ENCODE measurements around the gene FRMD4A.

- TF ChIP-seq CTCF (conservative IDR thresholded peaks at IDR 0.05; ENCODE audit: low read depth, low read length) = no peak
- no peak for TF ChIP-seq EZH2phosphoT487 (IDR thresholded peaks at IDR 0.05; ENCODE audit: borderline replicate concordance, low read length)
- no peak for TF ChIP-seq EZH2 (IDR thresholded peaks at IDR 0.05; ENCODE audit: low read length, unreplicated experiment)
Observed at GRCh38 chr10:13971601-13972475, 358.9 kb downstream of the FRMD4A start.
